SK-N-SH (cell line): Measurements from ENCODE around the gene DPEP1. TPM values are rescaled to one million over a fixed set of nuclear protein-coding genes. Genes with fewer than 3 reads are reported as not detected.
A peak's percentile ranks its signal among the peaks of the same experiment; 100 is the strongest.

Experiments
- CTCF ChIA-PET: fragments of 300-600, 350-600 bp; formaldehyde crosslinking; extraction: SDS; loops from one replicate; lab custom pipeline; 2021; lab: Yijun Ruan, JAX
- POLR2A ChIA-PET: fragments of 350-600 bp; sonication (Branson Sonifier 250); formaldehyde crosslinking; extraction: SDS; loops from one replicate; lab custom pipeline; 2020; ENCODE audit warnings: antibody characterized with exemption, inconsistent platforms; lab: Yijun Ruan, JAX
- DNase-seq: peaks from one replicate; pipeline ENCODE4 v3.0.0; 2012
- H2AFZ ChIP-seq: fragments of 200-600 bp; sonication (generic); 2 replicates; pipeline ENCODE4 v1.8.1; 2016; ENCODE audit warnings: antibody characterized with exemption, mild to moderate bottlenecking, low read depth
- H3F3A ChIP-seq: fragments of 200-600 bp; sonication (generic); replicated peaks from 2 replicates; pipeline ENCODE3; 2016; ENCODE audit warnings: antibody characterized with exemption, mild to moderate bottlenecking; ENCODE audit not compliant: insufficient read depth
- H3K27ac ChIP-seq, 2 experiments: fragments of 200-500 bp in 1 of 2; fragments of 200-600 bp in 1 of 2; sonication (Bioruptor generic) in 1 of 2; sonication (generic), shearing (Covaris generic) in 1 of 2; 2 replicates each; pipeline versions ENCODE4 v1.5.1 to v1.6.1; 2014 to 2016; ENCODE audit warnings: low read depth in 2 of 2, inconsistent platforms in 1 of 2, low read length in 1 of 2, mild to moderate bottlenecking in 1 of 2, mixed read lengths in 1 of 2
- H3K27me3 ChIP-seq: fragments of 200-600 bp; sonication (generic), shearing (Covaris generic); 2 replicates; pipeline ENCODE4 v1.6.1; 2016; ENCODE audit warnings: mixed run types; ENCODE audit not compliant: insufficient read depth
- H3K36me3 ChIP-seq, 2 experiments: fragments of 200-500 bp in 1 of 2; fragments of 200-600 bp in 1 of 2; sonication (Bioruptor generic) in 1 of 2; sonication (generic) in 1 of 2; replicated peaks in 1 of 2; 2 replicates each; pipeline versions ENCODE3 to v1.5.1; 2014 to 2016; ENCODE audit warnings: low read length in 1 of 2, mild to moderate bottlenecking in 1 of 2; ENCODE audit not compliant: insufficient read depth in 2 of 2, control insufficient read depth in 1 of 2
- H3K4me1 ChIP-seq, 2 experiments: fragments of 200-500 bp in 1 of 2; fragments of 200-600 bp in 1 of 2; sonication (Bioruptor generic) in 1 of 2; sonication (generic), shearing (Covaris generic) in 1 of 2; 2 replicates each; pipeline versions ENCODE4 v1.5.1 to v1.6.1; 2014 to 2016; ENCODE audit warnings: low read depth in 1 of 2, low read length in 1 of 2, mixed run types in 1 of 2; ENCODE audit not compliant: insufficient read depth in 2 of 2, control insufficient read depth in 1 of 2
- H3K4me2 ChIP-seq: fragments of 200-600 bp; sonication (generic), shearing (Covaris generic); 2 replicates; pipeline ENCODE4 v1.6.1; 2017; ENCODE audit warnings: mixed run types
- H3K4me3 ChIP-seq, 2 experiments: fragments of 200-500 bp in 1 of 2; fragments of 200-600 bp in 1 of 2; sonication (Bioruptor generic) in 1 of 2; sonication (generic), shearing (Covaris generic) in 1 of 2; 2 replicates each; pipeline versions ENCODE4 v1.5.1 to v1.8.1; 2014 to 2016; ENCODE audit warnings: low read depth in 2 of 2, inconsistent platforms in 1 of 2, low read length in 1 of 2, mild to moderate bottlenecking in 1 of 2, mixed read lengths in 1 of 2, moderate library complexity in 1 of 2
- H3K79me2 ChIP-seq: fragments of 200-600 bp; sonication (generic); 2 replicates; pipeline ENCODE4 v1.8.1; 2017; ENCODE audit warnings: mild to moderate bottlenecking; ENCODE audit not compliant: insufficient read depth
- H3K9ac ChIP-seq: fragments of 200-600 bp; sonication (generic); 2 replicates; pipeline ENCODE4 v1.6.1; 2017; ENCODE audit warnings: mixed run types
- H3K9me2 ChIP-seq: fragments of 200-600 bp; sonication (generic); 2 replicates; pipeline ENCODE4 v1.6.1; 2017; ENCODE audit warnings: mixed run types
- H3K9me3 ChIP-seq: fragments of 200-600 bp; sonication (generic); 2 replicates; pipeline ENCODE4 v1.6.1; 2017; ENCODE audit warnings: mixed run types, mild to moderate bottlenecking, moderate library complexity
- H4K20me1 ChIP-seq: fragments of 200-600 bp; sonication (generic); 2 replicates; pipeline ENCODE4 v1.6.1; 2017; ENCODE audit warnings: mild to moderate bottlenecking, mixed run types; ENCODE audit not compliant: insufficient read depth
- CHD2 ChIP-seq: fragments of 150-350 bp; IDR thresholded peaks from 2 replicates; pipeline ENCODE4 v1.6.1; 2018; ENCODE audit warnings: low read length; ENCODE audit not compliant: partially characterized antibody
- CTCF ChIP-seq: fragments of 200-600 bp; sonication (generic); IDR thresholded peaks from 2 replicates; pipeline ENCODE4 v1.6.1; 2017; ENCODE audit warnings: antibody characterized with exemption, mild to moderate bottlenecking, moderate library complexity
- ELF1 ChIP-seq: IDR thresholded peaks from 2 replicates; pipeline ENCODE4 v1.4.0; 2012
- EZH2phosphoT487 ChIP-seq: fragments of 200-600 bp; sonication (generic); IDR thresholded peaks from 2 replicates; pipeline ENCODE4 v1.6.1; 2017; ENCODE audit warnings: low read depth, mixed run types, mild to moderate bottlenecking, antibody characterized with exemption, moderate library complexity, borderline replicate concordance
- FOXJ3 ChIP-seq: sonication (generic); formaldehyde crosslinking; IDR thresholded peaks from 2 replicates; pipeline ENCODE4 v1.5.1; 2020; ENCODE audit warnings: mild to moderate bottlenecking, missing genetic modification reagents
- FOXM1 ChIP-seq: IDR thresholded peaks from 2 replicates; pipeline ENCODE4 v1.4.0; 2012; ENCODE audit warnings: low read depth, mild to moderate bottlenecking
- GATA2 ChIP-seq: sonication (generic); formaldehyde crosslinking; IDR thresholded peaks from 2 replicates; pipeline ENCODE4 v1.5.0; 2020; ENCODE audit warnings: mild to moderate bottlenecking, missing genetic modification reagents
- IRF3 ChIP-seq: fragments of 150-350 bp; IDR thresholded peaks from 2 replicates; pipeline ENCODE4 v1.6.1; 2016; ENCODE audit warnings: mild to moderate bottlenecking, low read depth, low read length
- MAX ChIP-seq: IDR thresholded peaks from 2 replicates; pipeline ENCODE4 v1.4.0; 2012; ENCODE audit warnings: low read depth
- MEF2A ChIP-seq: IDR thresholded peaks from 2 replicates; pipeline ENCODE4 v1.4.0; 2012; ENCODE audit warnings: low read depth, borderline replicate concordance
- MXI1 ChIP-seq: IDR thresholded peaks from 2 replicates; pipeline ENCODE4 v1.6.1; 2012; ENCODE audit warnings: mild to moderate bottlenecking, low read depth, low read length, improper control_type of control experiment
- PBX3 ChIP-seq: IDR thresholded peaks from 2 replicates; pipeline ENCODE4; 2012
- RAD21 ChIP-seq: IDR thresholded peaks from 2 replicates; pipeline ENCODE4 v1.6.1; 2012; ENCODE audit warnings: mild to moderate bottlenecking, low read length
- RCOR1 ChIP-seq: fragments of 150-350 bp; IDR thresholded peaks from 2 replicates; pipeline ENCODE4 v1.6.1; 2017; ENCODE audit warnings: antibody characterized with exemption, low read length
- RFX5 ChIP-seq: IDR thresholded peaks from 2 replicates; pipeline ENCODE4 v1.6.1; 2012; ENCODE audit warnings: mild to moderate bottlenecking, improper control_type of control experiment, low read length
- SIN3A ChIP-seq: IDR thresholded peaks from 2 replicates; pipeline ENCODE4 v1.6.1; 2012; ENCODE audit warnings: low read depth, mild to moderate bottlenecking, low read length, moderate library complexity, borderline replicate concordance
- SMC3 ChIP-seq: IDR thresholded peaks from 2 replicates; pipeline ENCODE4 v1.6.1; 2012; ENCODE audit warnings: low read depth, low read length, improper control_type of control experiment
- TAF1 ChIP-seq: IDR thresholded peaks from 2 replicates; pipeline ENCODE4 v1.6.1; 2012; ENCODE audit warnings: low read depth, mild to moderate bottlenecking, low read length, moderate library complexity, borderline replicate concordance
- TEAD4 ChIP-seq: IDR thresholded peaks from 2 replicates; pipeline ENCODE4 v1.4.0; 2012; ENCODE audit warnings: mild to moderate bottlenecking, borderline replicate concordance; ENCODE audit not compliant: insufficient read depth
- USF1 ChIP-seq: IDR thresholded peaks from 2 replicates; pipeline ENCODE4 v1.4.0; 2012; ENCODE audit warnings: low read depth, borderline replicate concordance
- ZBTB33 ChIP-seq: IDR thresholded peaks from 2 replicates; pipeline ENCODE4 v1.4.0; 2012; ENCODE audit warnings: low read depth, borderline replicate concordance
- WGBS: methylation state at CpG from one replicate; pipeline ENCODE4 v1.1.6; 2017; ENCODE audit warnings: low lambda C conversion rate; 5-methylcytosine and 5-hydroxymethylcytosine counted together
- polyA plus RNA-seq, 3 experiments: library from polyadenylated mRNA; depleted of rRNA; stranded (reverse); fragments of >200 nt; gene quantifications; 2 replicates each; pipeline ENCODE4 v1.2.3, GENCODE V29; 2012

DPEP1 gene
- polyA plus RNA-seq, 1 of the 3 experiments (the other 2 are of a cell fraction): 0.05 TPM

GRCh38 chr16:89615596-89616090 is 2.2 kb downstream of the DPEP1 start:
- DNase-seq: peak; percentile 87
- H3K36me3 ChIP-seq: no peaks in the 10 kb centered on the region
- POLR2A ChIA-PET: no interaction called here
- CTCF ChIA-PET: interaction anchor here (0.6 to 6.3 kb wide), 22 partner anchors 8 to 85 kb away, joined by 3 to 44 read pairs (median 6); partner anchors contain the start of genes CHMP1A and SPATA33
- no peak overlapping the region for H3K4me2 ChIP-seq
- H3K4me3 ChIP-seq: no peak overlapping the region
- H3K4me1 ChIP-seq: no peaks in the 10 kb centered on the region; a peak in 1 of 4 replicates
- no peaks in the 10 kb centered on the region for H3K9me2 ChIP-seq
- TF ChIP-seq MXI1 (no peak), RFX5 (no peak), PBX3 (no peak), FOXM1 (no peak), TEAD4 (no peak), GATA2 (no peak), EZH2phosphoT487 (no peak), TAF1 (no peak), CTCF (peak; percentile 83), USF1 (no peak), RAD21 (peak; percentile 40), SMC3 (peak; percentile 54), FOXJ3 (CRISPR knock-in tag) (0 out of 2 replicates have a peak, but pooled peaks have one; percentile 41), MEF2A (no peak), CHD2 (no peak), ZBTB33 (no peak), SIN3A (no peak), MAX (no peak), ELF1 (no peak), IRF3 (no peak), RCOR1 (no peak)
- TF ChIP-seq, all 33 proteins: peak for 4
- peaks cover 9% of the 10 kb centered on the region for H3F3A ChIP-seq
- H3K79me2 ChIP-seq: no peaks in the 10 kb centered on the region
- H2AFZ ChIP-seq: no peak overlapping the region
- H3K9ac ChIP-seq: no peak overlapping the region
- WGBS: 54% methylated on average over 7 of the region's 17 CpGs
- no peaks in the 10 kb centered on the region for H4K20me1 ChIP-seq
- no peak overlapping the region for H3K27ac ChIP-seq
- H3K9me3 ChIP-seq: no peaks in the 10 kb centered on the region
- H3K27me3 ChIP-seq: no peaks in the 10 kb centered on the region
